ENCODE results near the gene ZFP62.
A peak's percentile ranks its signal among the peaks of the same experiment; 100 is the strongest.
"Not testable (repeated sequence)": the region's sequence is repeated elsewhere in the genome, so short reads cannot be mapped to it uniquely, and the experiment has no call there.

Gene ZFP62
- total RNA-seq = 27.3 to 77.4 (median 37.4) reads per million in 9 experiments

DNA sequence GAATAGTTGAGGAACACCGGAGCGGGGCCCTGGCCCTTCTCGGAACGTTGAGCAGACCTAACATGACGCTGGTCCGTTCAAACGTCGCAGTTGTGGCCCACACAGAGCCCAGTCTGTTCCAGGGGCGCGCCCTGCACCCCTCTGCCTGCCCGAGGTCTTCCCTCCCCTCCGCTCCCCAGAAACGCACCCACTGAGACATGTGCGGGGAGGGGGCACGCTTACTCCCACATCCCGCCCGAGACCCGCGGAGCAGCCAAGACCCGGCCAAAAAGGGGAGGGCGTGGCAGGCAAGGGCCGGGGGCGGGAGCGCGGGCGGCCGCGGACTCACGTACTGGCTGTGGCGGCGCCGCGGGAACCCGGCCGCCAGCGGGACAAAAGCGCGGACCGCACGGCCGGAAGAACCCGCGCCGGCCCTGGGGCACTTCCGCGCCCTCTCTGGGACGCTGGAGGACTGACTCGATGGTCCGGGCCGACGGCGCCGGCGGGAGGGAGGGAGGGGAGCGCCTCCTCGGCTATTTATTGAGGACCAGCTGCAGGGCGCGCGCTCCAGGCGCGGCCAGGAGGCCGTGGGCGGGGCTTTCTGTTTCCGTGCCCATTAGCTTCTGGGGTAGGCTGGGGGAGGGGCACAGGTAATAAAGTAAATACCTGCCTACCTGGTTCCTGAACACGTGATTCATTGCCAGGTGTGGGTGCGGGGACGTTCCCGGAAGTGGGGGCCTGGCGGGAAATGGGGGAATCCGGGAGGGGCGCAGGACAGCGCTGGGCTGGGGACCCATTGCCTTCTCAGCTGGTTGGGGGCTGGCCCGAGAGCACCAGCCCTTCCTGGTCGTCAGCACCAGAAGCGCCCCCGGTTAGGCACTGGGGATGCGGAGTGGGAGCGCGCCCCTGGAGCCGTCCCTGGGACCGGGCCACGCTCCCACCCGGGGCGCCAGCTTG, at the start of gene ZFP62:
Gene ZFP62, minus strand, starts transcription at position 390 of the 936 bp plus-strand sequence. Its CDS starts 57 bp downstream, at position 333.
- no peaks in the 10 kb centered on the region for H3K9me3 Mint-ChIP-seq
- peak within 1 kb of the TSS; percentile 87 to 88 for H3K4me3 Mint-ChIP-seq
- DNase-seq = peak; percentile 86 to 90 (median 88)
- peak within 1 kb of the TSS; percentile 89 to 93 for H3K27ac Mint-ChIP-seq
- H3K27me3 Mint-ChIP-seq = peaks cover under 1 to 5% of the 10 kb centered on the region in 2 donors
- peak; percentile 83 for ATAC-seq (replicated peaks)
- H3K4me1 Mint-ChIP-seq (ENCODE audit: low read depth in 2 of 2) = peaks cover 14 to 15% of the 10 kb centered on the region in 2 donors
- peaks cover 26% of the 10 kb centered on the region for H3K36me3 Mint-ChIP-seq (ENCODE audit: insufficient read depth)

DNA sequence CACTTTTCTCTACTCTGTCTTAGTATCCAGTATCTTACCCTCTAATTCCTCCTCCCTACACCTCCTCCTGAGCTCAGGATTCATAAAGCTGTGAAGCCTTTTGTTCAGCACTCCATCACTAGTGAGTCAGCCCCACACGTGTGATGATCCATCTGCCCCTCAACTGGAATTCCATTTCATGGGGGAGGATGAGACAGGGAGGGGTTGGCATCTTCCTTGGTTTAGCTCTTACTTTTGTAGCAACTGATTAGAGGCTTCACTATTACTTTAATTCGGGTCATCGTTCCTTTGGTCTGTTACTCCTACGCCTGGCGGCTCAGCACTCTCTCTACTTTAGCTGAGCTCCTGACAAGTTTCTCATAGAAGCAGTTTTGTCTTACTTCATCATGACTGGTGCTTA, 49.7 kb upstream of the ZFP62 start:
- Mint-ChIP-seq H3K36me3 (ENCODE audit: insufficient read depth) (no peaks in the 10 kb centered on the region), H3K4me1 (ENCODE audit: low read depth in 2 of 2) (no peaks in the 10 kb centered on the region), H3K4me3 (no peak overlapping the region), H3K27ac (no peak overlapping the region), H3K9me3 (no peaks in the 10 kb centered on the region), H3K27me3 (peaks cover 50 to 66% of the 10 kb centered on the region in 2 donors)
- ATAC-seq (replicated peaks) = no peak
- DNase-seq = no peak

DNA sequence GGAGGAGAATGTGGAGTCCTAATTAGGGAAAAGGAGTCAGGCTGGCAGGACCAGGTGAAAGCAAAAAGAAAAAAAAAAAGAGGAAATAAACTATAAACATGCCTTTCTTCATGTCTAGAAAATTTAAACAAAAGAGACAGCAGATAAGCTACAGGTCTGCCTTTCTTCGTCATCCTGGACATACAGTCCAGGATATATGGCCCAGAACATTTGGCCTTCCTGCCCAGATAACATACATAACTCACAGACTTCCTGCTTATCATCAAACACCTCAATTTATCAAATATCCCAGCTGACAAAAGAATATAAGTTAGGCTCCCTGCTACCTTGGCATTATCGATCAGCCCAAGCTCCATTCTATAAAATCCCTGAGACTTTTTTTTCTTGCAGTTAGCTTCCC, 49.1 kb upstream of the ZFP62 start:
- Mint-ChIP-seq H3K4me1 (ENCODE audit: low read depth in 2 of 2) (no peaks in the 10 kb centered on the region), H3K36me3 (ENCODE audit: insufficient read depth) (no peaks in the 10 kb centered on the region), H3K4me3 (no peak overlapping the region), H3K27ac (no peak overlapping the region), H3K9me3 (no peaks in the 10 kb centered on the region), H3K27me3 (peaks cover 52 to 66% of the 10 kb centered on the region in 2 donors)
- no peak for DNase-seq
- no peak for ATAC-seq (replicated peaks)

DNA sequence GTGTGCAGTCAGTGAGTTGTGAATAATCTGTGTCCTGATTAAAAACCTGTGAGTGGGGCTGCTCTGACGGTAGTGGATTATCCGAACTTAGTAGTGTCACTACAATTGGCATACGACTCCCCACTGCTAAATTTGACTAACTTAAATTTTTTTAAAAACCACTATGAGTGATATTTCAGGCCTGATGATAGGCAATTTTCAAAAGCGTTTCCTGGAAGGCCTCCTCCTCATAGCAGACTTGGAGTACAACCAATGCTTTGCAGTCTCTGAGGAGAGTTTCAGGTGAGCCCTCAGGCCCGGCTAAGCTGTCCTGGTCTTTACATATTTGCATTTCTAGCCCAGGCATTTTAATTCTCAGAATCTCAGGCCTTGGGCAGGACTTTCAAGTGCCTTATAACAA, 48.7 kb upstream of the ZFP62 start:
- no peak overlapping the region for H3K27ac Mint-ChIP-seq
- no peak for ATAC-seq (replicated peaks)
- H3K9me3 Mint-ChIP-seq = no peaks in the 10 kb centered on the region
- peaks cover 52 to 62% of the 10 kb centered on the region in 2 donors for H3K27me3 Mint-ChIP-seq
- H3K36me3 Mint-ChIP-seq (ENCODE audit: insufficient read depth) = no peaks in the 10 kb centered on the region
- no peak overlapping the region for H3K4me3 Mint-ChIP-seq
- DNase-seq = no peak
- no peaks in the 10 kb centered on the region for H3K4me1 Mint-ChIP-seq (ENCODE audit: low read depth in 2 of 2)

DNA sequence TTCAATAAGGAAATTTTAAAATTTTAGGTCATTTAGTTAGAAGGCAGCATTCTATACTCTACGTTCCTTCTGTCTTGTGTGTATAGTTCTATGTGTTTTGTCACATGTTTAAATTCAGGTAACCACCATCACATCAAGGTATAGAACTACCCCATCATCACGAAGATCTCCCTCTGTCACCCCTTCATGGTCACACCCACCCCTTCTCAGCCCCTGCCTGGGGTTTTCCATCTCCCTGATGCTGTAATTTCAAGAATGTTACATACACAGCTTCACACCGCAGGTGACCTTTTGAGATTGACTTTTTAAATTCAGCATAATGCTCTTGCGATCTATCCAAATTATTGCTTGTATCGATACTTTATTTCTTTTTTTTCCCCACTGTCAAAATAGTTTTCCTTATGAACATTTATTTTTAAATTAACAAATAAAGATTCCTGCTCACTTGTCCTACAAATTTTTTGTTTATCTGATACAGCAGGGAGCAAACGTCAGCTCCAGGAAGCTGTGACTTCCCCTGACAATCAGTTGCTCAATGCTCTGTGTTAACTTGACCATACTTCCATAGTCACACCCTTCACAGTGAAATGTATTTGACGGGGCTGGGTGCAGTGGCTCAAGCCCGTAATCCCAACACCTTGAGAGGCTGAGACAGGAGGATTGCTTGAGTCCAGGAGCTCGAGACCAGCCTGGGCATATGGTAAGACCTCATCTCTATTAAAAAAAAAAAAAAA, 48.1 kb upstream of the ZFP62 start:
- H3K27ac Mint-ChIP-seq = no peak overlapping the region
- H3K9me3 Mint-ChIP-seq = no peaks in the 10 kb centered on the region
- no peak for ATAC-seq (replicated peaks)

DNA sequence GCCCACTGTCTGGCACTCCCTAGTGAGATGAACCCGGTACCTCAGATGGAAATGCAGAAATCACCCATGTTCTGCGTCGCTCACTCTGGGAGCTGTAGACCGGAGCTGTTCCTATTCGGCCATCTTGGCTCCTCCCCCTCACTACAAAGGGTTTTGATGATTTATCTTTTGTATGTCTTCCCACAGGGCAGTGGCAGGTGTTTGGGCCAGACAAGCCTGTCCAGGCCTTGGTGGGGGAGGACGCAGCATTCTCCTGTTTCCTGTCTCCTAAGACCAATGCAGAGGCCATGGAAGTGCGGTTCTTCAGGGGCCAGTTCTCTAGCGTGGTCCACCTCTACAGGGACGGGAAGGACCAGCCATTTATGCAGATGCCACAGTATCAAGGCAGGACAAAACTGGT, 47.3 kb upstream of the ZFP62 start:
- ATAC-seq (replicated peaks) (no peak), DNase-seq (no peak)
- no peaks in the 10 kb centered on the region for H3K4me1 Mint-ChIP-seq (ENCODE audit: low read depth in 2 of 2)
- H3K36me3 Mint-ChIP-seq (ENCODE audit: insufficient read depth) = no peaks in the 10 kb centered on the region
- H3K4me3 Mint-ChIP-seq = no peak overlapping the region
- no peaks in the 10 kb centered on the region for H3K9me3 Mint-ChIP-seq
- no peak overlapping the region for H3K27ac Mint-ChIP-seq
- H3K27me3 Mint-ChIP-seq = peaks cover 52 to 59% of the 10 kb centered on the region in 2 donors

More for the DNA sequence above, 48.1 kb upstream of the ZFP62 start:
- Mint-ChIP-seq H3K4me3 (no peak overlapping the region), H3K36me3 (ENCODE audit: insufficient read depth) (no peaks in the 10 kb centered on the region), H3K27me3 (peaks cover 52 to 59% of the 10 kb centered on the region in 2 donors), H3K4me1 (ENCODE audit: low read depth in 2 of 2) (no peaks in the 10 kb centered on the region)
- DNase-seq = no peak

GRCh38 chr5:180901319-180902009, 40.4 kb upstream of the ZFP62 start:
- ATAC-seq (replicated peaks) (no peak), DNase-seq (no peak)
- Mint-ChIP-seq H3K4me3 (no peak overlapping the region), H3K27me3 (peaks cover 15 to 28% of the 10 kb centered on the region in 2 donors), H3K27ac (no peak overlapping the region), H3K36me3 (ENCODE audit: insufficient read depth) (no peaks in the 10 kb centered on the region), H3K4me1 (ENCODE audit: low read depth in 2 of 2) (no peaks in the 10 kb centered on the region), H3K9me3 (no peaks in the 10 kb centered on the region)

GRCh38 chr5:180900178-180900577, 39.1 kb upstream of the ZFP62 start:
- Mint-ChIP-seq H3K4me3 (no peak overlapping the region), H3K4me1 (ENCODE audit: low read depth in 2 of 2) (no peaks in the 10 kb centered on the region), H3K36me3 (ENCODE audit: insufficient read depth) (no peaks in the 10 kb centered on the region), H3K9me3 (no peaks in the 10 kb centered on the region), H3K27me3 (peaks cover 10 to 19% of the 10 kb centered on the region in 2 donors), H3K27ac (no peak overlapping the region)
- DNase-seq (no peak), ATAC-seq (replicated peaks) (no peak)

- Mint-ChIP-seq H3K9me3 (no peaks in the 10 kb centered on the region), H3K27ac (no peak within 1 kb of the TSS), H3K27me3 (peaks cover 10 to 22% of the 10 kb centered on the region in 2 donors), H3K4me3 (no peak within 1 kb of the TSS), H3K4me1 (ENCODE audit: low read depth in 2 of 2) (no peaks in the 10 kb centered on the region), H3K36me3 (ENCODE audit: insufficient read depth) (no peaks in the 10 kb centered on the region)
- DNase-seq (no peak), ATAC-seq (replicated peaks) (no peak)
Measured at GRCh38 chr5:180898621-180899246, 37.7 kb upstream of the ZFP62 start, which contains the start of gene BTNL8. Gene BTNL8 (plus strand): TSS chr5:180899159. CDS start chr5:180899311, 152 bp downstream.

- not testable (repeated sequence) for H3K4me1 Mint-ChIP-seq (ENCODE audit: low read depth in 2 of 2); H3K27ac Mint-ChIP-seq; H3K36me3 Mint-ChIP-seq (ENCODE audit: insufficient read depth); H3K4me3 Mint-ChIP-seq; ATAC-seq (replicated peaks); H3K9me3 Mint-ChIP-seq; DNase-seq
- peaks cover 30 to 50% of the 10 kb centered on the region in 2 donors for H3K27me3 Mint-ChIP-seq
Measured at GRCh38 chr5:180895330-180895729, 34.3 kb upstream of the ZFP62 start.

DNA sequence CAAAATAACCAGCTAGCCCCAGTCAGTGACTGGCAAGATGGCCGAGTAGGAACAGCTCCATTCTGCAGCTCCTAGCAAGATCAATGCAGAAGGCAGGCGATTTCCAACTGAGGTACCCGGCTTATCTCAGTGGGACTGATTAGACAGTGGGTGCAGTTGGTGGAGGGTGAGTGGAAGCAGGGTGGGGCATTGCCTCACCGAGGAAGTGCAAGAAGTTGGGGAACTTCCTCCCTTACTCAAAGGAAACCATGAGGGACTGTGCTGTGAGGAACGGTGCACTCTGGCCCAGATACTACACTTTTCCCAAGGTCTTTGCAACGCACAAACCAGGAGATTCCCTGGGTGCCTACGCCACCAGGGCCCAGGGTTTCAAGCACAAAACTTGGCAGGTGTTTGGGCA, 28.3 kb upstream of the ZFP62 start:
- Mint-ChIP-seq H3K36me3 (ENCODE audit: insufficient read depth) (no peaks in the 10 kb centered on the region), H3K4me1 (ENCODE audit: low read depth in 2 of 2) (no peaks in the 10 kb centered on the region), H3K27me3 (peaks cover 55 to 83% of the 10 kb centered on the region in 2 donors), H3K27ac (no peak overlapping the region), H3K4me3 (no peak overlapping the region), H3K9me3 (no peaks in the 10 kb centered on the region)
- DNase-seq (no peak), ATAC-seq (replicated peaks) (no peak)

DNA sequence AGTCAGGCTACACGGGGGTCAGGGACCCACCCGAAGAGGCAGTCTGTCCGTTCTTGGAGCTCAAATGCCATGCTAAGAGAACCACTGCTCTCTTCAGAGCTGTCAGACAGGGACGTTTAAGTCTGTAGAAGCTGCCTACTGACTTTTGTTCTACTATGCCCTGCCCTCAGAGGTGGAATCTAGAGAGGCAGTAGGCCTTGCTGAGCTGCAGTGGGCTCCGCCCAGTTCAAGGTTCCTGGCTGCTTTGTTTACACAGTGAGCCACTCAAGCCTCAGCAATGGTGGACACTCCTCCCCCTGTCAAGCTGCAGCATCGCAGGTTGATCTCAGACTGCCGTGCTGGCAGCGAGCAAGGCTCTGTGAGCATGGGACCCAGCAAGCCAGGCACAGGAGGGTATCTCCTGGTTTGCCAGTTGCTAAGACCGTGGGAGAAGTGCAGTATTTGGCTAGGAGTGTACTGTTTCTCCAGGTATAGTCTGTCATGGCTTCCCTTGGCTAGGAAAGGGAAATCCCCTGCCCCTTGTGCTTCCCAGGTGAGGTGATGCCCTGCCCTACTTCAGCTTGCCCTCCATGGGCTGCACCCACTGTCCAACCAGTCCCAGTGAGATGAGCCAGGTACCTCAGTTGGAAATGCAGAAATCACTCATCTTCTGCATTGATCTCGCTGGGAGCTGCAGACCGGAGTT, 24.9 kb upstream of the ZFP62 start:
- H3K9me3 Mint-ChIP-seq; H3K4me1 Mint-ChIP-seq (ENCODE audit: low read depth in 2 of 2); H3K36me3 Mint-ChIP-seq (ENCODE audit: insufficient read depth); DNase-seq; H3K27ac Mint-ChIP-seq; H3K4me3 Mint-ChIP-seq; ATAC-seq (replicated peaks): not testable (repeated sequence)
- H3K27me3 Mint-ChIP-seq = peaks cover 69 to 87% of the 10 kb centered on the region in 2 donors

Measured in effector memory CD8-positive, alpha-beta T cell (primary cell).